Body of pancreas (tissue), 4 donors: Measurements from ENCODE around the gene UBR3.
"Not testable (repeated sequence)": the region's sequence is repeated elsewhere in the genome, so short reads cannot be mapped to it uniquely, and the experiment has no call there.

Source experiments
- CTCF ChIP-seq, 7 experiments: fragments of 450-650 bp in 4 of 7; fragments of 200-600 bp in 3 of 7; sonication (generic) in 3 of 7; IDR thresholded peaks; one replicate each; pipeline ENCODE4 v1.5.1; 2016 to 2019; ENCODE audit warnings: antibody characterized with exemption in 7 of 7
- POLR2A ChIP-seq, 3 donors: fragments of 450-650 bp; IDR thresholded peaks; one replicate each; pipeline ENCODE4 v1.6.1; 2016; ENCODE audit warnings: antibody characterized with exemption in 3 of 3, mild to moderate bottlenecking in 2 of 3

GRCh38 chr2:169816961-169817360 lies 10.3 kb upstream of the UBR3 start:
- TF ChIP-seq CTCF, POLR2A (IDR thresholded peaks at IDR 0.05): not testable (repeated sequence)
